Measurements from ENCODE around the gene ABCD1. TPM values are rescaled to one million over a fixed set of nuclear protein-coding genes. Genes with fewer than 3 reads are reported as not detected.

ABCD1 gene
- total and polyA plus RNA-seq, 10 donors: 5.1 to 28.1 (median 19.6) TPM

GRCh38 chrX:153783378-153784013 lies 58.8 kb downstream of the ABCD1 start:
- peaks cover 0 to 29% (median 10%) of the 10 kb centered on the region in 6 donors for H3K4me1 ChIP-seq
- 51 to 73% (median 72%) methylated on average over 5 to 24 of the region's 24 CpGs for WGBS, 5 donors
- peaks cover 0 to 31% (median 8%) of the 10 kb centered on the region in 7 donors for H3K27me3 ChIP-seq (replicated peaks in 1 of 7)
- TF ChIP-seq POLR2A (IDR thresholded peaks at IDR 0.05): no peak
- TF ChIP-seq POLR2AphosphoS5 (IDR thresholded peaks at IDR 0.05): peak in 2 of 3 donors; percentile 50 to 61
- intact Hi-C loops (cut with DNase I; ENCODE audit: low total_unique reads): no loop called here
- H3K27ac ChIP-seq: no peak overlapping the region
- H3K36me3 ChIP-seq: peaks cover 0 to 54% (median 29%) of the 10 kb centered on the region in 6 donors
- H3K4me3 ChIP-seq: no peak overlapping the region
- no peak for DNase-seq
- H3K9me3 ChIP-seq: no peaks in the 10 kb centered on the region

DNA sequence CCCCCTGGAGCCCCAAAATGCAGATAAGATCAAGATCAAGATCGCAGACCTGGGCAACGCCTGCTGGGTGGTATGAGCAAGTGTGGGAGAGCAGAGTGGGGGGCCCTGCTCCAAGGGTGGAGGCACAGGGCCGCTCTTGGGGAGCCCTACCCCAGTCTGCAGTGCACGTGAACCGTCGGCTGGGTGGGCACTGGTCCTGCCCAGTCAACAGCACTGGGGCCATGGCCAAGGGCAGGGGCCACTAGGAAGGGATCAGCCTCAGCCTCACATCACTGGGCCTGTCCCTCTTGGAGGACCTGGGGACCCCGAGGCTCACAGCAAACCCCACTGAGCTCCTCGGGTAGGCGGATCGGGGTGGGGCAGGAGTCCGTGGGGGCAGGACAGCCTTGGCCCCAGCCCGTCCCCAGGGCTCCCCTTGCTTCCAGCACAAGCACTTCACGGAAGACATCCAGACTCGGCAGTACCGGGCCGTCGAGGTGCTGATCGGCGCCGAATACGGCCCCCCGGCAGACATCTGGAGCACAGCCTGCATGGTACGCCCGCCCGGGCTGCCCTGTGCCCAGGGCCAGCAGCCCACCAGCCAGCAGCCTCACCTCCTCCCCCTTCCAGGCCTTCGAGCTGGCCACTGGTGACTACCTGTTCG lies 59.8 kb downstream of the ABCD1 start:
- 85 to 98% (median 92%) methylated on average over 8 to 27 of the region's 27 CpGs for WGBS, 5 donors
- peaks cover 0 to 23% (median 8%) of the 10 kb centered on the region in 7 donors for H3K27me3 ChIP-seq (replicated peaks in 1 of 7)

GRCh38 chrX:153786669-153787068 lies 62.0 kb downstream of the ABCD1 start:
- H3K27me3 ChIP-seq (replicated peaks in 1 of 7): peaks cover 0 to 4% (median 0%) of the 10 kb centered on the region in 7 donors
- peaks cover 0 to 18% (median 7%) of the 10 kb centered on the region in 6 donors for H3K4me1 ChIP-seq
- no peak for DNase-seq
- H3K9me3 ChIP-seq: no peaks in the 10 kb centered on the region
- no peak for TF ChIP-seq POLR2AphosphoS5 (IDR thresholded peaks at IDR 0.05)
- no peak for TF ChIP-seq CTCF (IDR thresholded peaks at IDR 0.05 in 8 of 11, conservative IDR thresholded peaks at IDR 0.05 in 3 of 11)
- no peak for TF ChIP-seq POLR2A (IDR thresholded peaks at IDR 0.05)
- WGBS, 5 donors: 89 to 97% (median 92%) methylated on average over 10 to 15 of the region's 15 CpGs
- H3K36me3 ChIP-seq: peaks cover 0 to 85% (median 34%) of the 10 kb centered on the region in 6 donors
- intact Hi-C loops (cut with DNase I; ENCODE audit: low total_unique reads): no loop called here
- H3K4me3 ChIP-seq: no peak overlapping the region
- H3K27ac ChIP-seq: no peak overlapping the region

More for the DNA sequence above, 59.8 kb downstream of the ABCD1 start:
- intact Hi-C loops (cut with DNase I; ENCODE audit: low total_unique reads): no loop called here
- Histone ChIP-seq H3K36me3 (peaks cover 0 to 64% (median 32%) of the 10 kb centered on the region in 6 donors), H3K4me1 (peaks cover 0 to 29% (median 10%) of the 10 kb centered on the region in 6 donors), H3K4me3 (no peak overlapping the region), H3K9me3 (no peaks in the 10 kb centered on the region), H3K27ac (no peak overlapping the region)
- TF ChIP-seq POLR2A (IDR thresholded peaks at IDR 0.05) (no peak), POLR2AphosphoS5 (IDR thresholded peaks at IDR 0.05) (peak in 1 of 3 donors; percentile 35)
- no peak for DNase-seq

DNA sequence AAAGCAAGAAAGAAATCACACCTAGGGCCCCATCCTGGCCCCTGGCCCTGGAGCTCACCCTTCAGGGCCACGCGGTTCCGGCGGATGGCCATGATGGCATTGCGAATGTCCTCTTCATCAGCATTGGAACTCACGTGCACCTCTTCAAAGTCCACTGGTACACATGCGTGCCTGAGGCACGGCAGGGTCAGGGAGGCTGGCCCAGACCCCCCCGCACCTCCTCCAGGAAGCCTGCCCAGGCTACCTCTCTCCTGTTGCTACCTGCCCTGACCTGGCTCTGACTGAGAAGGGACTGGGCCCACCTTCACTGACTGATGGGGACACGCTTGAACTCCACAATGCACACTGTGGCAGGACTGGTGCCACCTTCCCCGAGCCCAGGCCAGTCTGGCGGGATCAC lies 65.0 kb downstream of the ABCD1 start:
- peaks cover 0 to 77% (median 34%) of the 10 kb centered on the region in 6 donors for H3K36me3 ChIP-seq
- H3K4me3 ChIP-seq: no peak overlapping the region
- DNase-seq: no peak
- H3K27ac ChIP-seq: no peak overlapping the region
- intact Hi-C loops (cut with DNase I; ENCODE audit: low total_unique reads): no loop called here
- no peak for TF ChIP-seq POLR2AphosphoS5 (IDR thresholded peaks at IDR 0.05)
- TF ChIP-seq CTCF (IDR thresholded peaks at IDR 0.05 in 8 of 11, conservative IDR thresholded peaks at IDR 0.05 in 3 of 11): no peak
- TF ChIP-seq POLR2A (IDR thresholded peaks at IDR 0.05): no peak
- peaks cover 0 to 29% (median 13%) of the 10 kb centered on the region in 6 donors for H3K4me1 ChIP-seq
- WGBS, 5 donors: 89 to 100% (median 95%) methylated on average over 4 to 12 of the region's 12 CpGs
- H3K27me3 ChIP-seq (replicated peaks in 1 of 7): no peaks in the 10 kb centered on the region
- H3K9me3 ChIP-seq: peaks cover 0 to 9% (median 0%) of the 10 kb centered on the region in 8 donors
